MG63 (cell line): ENCODE data around the gene DECR2. TPM values are rescaled to one million over a fixed set of nuclear protein-coding genes. Genes with fewer than 3 reads are reported as not detected.
A peak's percentile ranks its signal among the peaks of the same experiment; 100 is the strongest.

Experiments used
- DNase-seq: peaks from one replicate; pipeline ENCODE4 v3.0.0-alpha.2; 2020
- H3K27me3 ChIP-seq: fragments of 250-450 bp; sonication (Bioruptor Pico); 2 replicates; pipeline ENCODE4 v1.5.1; 2020; ENCODE audit warnings: mild to moderate bottlenecking, moderate library complexity
- H3K36me3 ChIP-seq: fragments of 250-450 bp; sonication (Bioruptor Pico); 2 replicates; pipeline ENCODE4 v1.5.1; 2020; ENCODE audit warnings: mild to moderate bottlenecking, moderate library complexity
- H3K4me3 ChIP-seq: fragments of 250-450 bp; sonication (Bioruptor Pico); 2 replicates; pipeline ENCODE4 v1.5.1; 2020; ENCODE audit warnings: mild to moderate bottlenecking, moderate library complexity
- H3K9me3 ChIP-seq: fragments of 250-450 bp; sonication (Bioruptor Pico); 2 replicates; pipeline ENCODE4 v1.5.1; 2020; ENCODE audit warnings: mild to moderate bottlenecking, moderate library complexity
- total RNA-seq: library from RNA; depleted of rRNA; stranded (reverse); fragments of >200 nt; shearing (Covaris generic); gene quantifications from 2 replicates; pipeline ENCODE4 v1.2.3, GENCODE V29; 2014; ENCODE audit warnings: low replicate concordance; rRNA removed

Gene DECR2
- total RNA-seq, 1 experiment from 2014 or later = 37.1 TPM

DNA sequence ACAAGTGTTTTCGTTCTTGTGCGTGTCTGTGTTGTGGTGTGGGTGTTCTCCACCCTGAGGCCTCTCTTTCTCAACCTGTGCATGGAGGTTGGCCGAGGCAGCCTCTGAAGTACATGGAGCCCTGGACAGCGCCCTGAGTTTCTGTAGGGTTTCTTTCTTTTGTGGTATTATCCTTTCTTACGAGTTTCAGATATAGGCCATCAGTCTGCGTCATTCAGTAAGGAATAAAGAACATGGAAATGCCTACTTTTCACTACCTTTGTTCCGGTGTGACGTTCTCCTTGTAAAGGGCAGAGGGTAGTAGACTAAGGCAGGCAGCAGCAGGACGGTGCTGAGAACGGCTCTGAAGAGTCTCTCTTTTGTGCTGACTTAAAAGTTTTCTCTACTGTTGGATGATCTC, 42.3 kb downstream of the DECR2 start:
- Histone ChIP-seq H3K27me3 (no peaks in the 10 kb centered on the region), H3K4me3 (no peak overlapping the region), H3K36me3 (peaks cover 20% of the 10 kb centered on the region), H3K9me3 (no peaks in the 10 kb centered on the region)
- DNase-seq = no peak

GRCh38 chr16:445566-445965, 43.9 kb downstream of the DECR2 start:
- Histone ChIP-seq H3K27me3 (no peaks in the 10 kb centered on the region), H3K9me3 (no peaks in the 10 kb centered on the region), H3K4me3 (no peak overlapping the region), H3K36me3 (peaks cover 12% of the 10 kb centered on the region)
- no peak for DNase-seq

DNA sequence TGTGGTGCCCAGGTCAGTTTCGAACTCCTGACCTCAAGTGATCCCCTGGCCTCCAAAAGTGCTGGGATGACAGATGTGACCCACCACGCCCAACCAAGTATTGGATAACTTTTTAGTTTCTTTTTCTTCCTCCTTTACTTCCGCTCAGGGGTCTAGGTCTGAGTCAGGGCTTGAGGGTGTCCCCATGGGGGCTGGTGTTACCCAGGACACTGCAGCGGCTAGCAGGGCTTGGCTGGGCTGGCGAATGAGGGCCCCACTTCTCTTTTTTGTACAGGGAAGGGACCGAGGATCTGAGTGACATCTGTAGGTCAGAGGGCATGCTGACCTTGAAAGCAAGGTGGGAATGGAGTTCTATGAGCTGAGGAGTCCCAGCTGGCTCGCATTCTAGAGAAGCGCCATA, 48.7 kb downstream of the DECR2 start:
- Histone ChIP-seq H3K4me3 (no peak overlapping the region), H3K9me3 (no peaks in the 10 kb centered on the region), H3K27me3 (no peaks in the 10 kb centered on the region), H3K36me3 (no peaks in the 10 kb centered on the region)
- no peak for DNase-seq

DNA sequence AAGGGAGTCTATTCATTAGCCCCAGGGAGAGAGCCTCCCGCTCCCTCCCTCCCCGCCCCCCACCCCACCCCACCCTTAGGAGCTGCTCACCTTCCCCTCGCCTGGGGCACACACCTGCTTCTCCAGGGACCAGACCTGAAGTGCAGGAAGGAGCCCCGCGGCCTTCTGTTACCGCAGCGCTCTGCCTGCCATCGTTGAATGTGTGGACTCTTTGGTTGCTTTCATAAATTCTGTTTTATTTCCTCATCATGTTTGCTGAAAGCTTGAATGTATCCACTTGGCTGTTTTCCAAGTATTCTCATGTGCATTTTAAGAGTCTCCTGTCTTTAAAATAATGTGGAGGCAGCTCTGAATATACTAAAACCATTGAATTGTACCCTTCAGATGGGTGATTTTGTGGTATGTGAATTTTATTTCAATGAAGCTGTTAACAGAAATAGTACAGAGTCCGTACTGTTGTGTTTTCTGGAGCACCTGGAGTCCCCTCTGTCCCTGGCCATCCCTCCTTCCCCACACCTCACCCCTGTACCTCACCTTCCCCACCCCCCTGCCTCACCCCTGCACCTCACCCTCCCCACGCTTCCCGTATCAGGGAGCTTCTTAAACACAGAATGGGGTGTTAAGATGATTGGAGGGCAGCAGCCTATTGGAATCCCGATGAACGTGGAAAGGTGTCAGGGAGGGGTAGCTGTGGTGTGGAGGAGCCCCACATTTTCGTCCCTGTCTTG, 49.3 kb downstream of the DECR2 start:
- Histone ChIP-seq H3K27me3 (no peaks in the 10 kb centered on the region), H3K36me3 (no peaks in the 10 kb centered on the region), H3K4me3 (no peak overlapping the region), H3K9me3 (no peaks in the 10 kb centered on the region)
- no peak for DNase-seq

- Histone ChIP-seq H3K9me3 (no peaks in the 10 kb centered on the region), H3K36me3 (no peaks in the 10 kb centered on the region; the same call in 1 of the 2 replicates), H3K27me3 (no peaks in the 10 kb centered on the region), H3K4me3 (no peak overlapping the region)
- no peak for DNase-seq
Measured at GRCh38 chr16:454397-454940, 52.8 kb downstream of the DECR2 start.

DNA sequence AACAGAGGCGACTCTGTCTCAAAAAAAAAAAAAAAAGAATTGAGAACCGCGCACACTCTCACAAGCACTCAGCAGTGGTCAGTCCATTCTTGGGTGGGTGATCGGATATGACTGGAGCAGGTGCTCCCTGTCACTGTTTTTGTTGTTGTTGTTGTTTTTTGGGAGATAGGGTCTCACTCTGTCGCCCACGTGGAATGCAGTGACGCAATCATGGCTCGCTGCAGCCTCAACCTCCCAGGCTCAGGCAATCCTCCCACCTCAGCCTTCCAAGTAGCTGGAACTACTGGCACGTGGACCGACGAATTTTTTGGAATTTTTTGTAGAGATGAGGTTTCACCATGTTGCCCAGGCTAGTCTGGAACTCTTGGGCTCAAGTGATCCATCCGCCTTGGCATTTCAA, 53.8 kb downstream of the DECR2 start:
- Histone ChIP-seq H3K36me3 (peaks cover under 1% of the 10 kb centered on the region; the same call in 1 of the 2 replicates), H3K4me3 (no peak overlapping the region), H3K9me3 (no peaks in the 10 kb centered on the region), H3K27me3 (no peaks in the 10 kb centered on the region)
- no peak for DNase-seq

GRCh38 chr16:456891-457483, 55.3 kb downstream of the DECR2 start:
- no peaks in the 10 kb centered on the region for H3K9me3 ChIP-seq
- no peaks in the 10 kb centered on the region for H3K27me3 ChIP-seq
- peak; percentile 35 for DNase-seq
- peaks cover 10% of the 10 kb centered on the region for H3K36me3 ChIP-seq
- no peak overlapping the region for H3K4me3 ChIP-seq

- peak; percentile 26 for DNase-seq
- Histone ChIP-seq H3K36me3 (peaks cover 11% of the 10 kb centered on the region), H3K27me3 (no peaks in the 10 kb centered on the region), H3K4me3 (no peak overlapping the region), H3K9me3 (no peaks in the 10 kb centered on the region)
Measured at GRCh38 chr16:457732-458400, 56.2 kb downstream of the DECR2 start.

DNA sequence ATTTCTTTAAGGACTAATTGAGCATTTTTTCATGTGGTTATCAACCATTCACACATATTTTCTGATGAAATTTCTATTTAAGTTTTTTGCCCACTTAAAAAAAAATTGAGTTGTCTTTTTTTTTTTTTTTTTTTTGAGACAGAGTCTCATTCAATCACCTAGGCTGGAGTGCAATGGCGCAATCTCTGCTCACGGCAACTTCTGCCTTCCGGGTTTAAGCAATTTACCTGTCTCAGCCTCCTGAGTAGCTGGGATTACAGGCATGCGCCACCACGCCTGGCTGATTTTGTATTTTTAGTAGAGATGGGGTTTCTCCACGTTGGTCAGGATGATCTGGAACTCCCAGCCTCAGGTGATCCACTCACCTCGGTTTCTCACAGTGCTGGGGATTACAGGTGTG, 58.1 kb downstream of the DECR2 start:
- no peak overlapping the region for H3K4me3 ChIP-seq
- H3K9me3 ChIP-seq = no peaks in the 10 kb centered on the region
- no peak for DNase-seq
- peaks cover 17% of the 10 kb centered on the region for H3K36me3 ChIP-seq
- no peaks in the 10 kb centered on the region for H3K27me3 ChIP-seq

DNA sequence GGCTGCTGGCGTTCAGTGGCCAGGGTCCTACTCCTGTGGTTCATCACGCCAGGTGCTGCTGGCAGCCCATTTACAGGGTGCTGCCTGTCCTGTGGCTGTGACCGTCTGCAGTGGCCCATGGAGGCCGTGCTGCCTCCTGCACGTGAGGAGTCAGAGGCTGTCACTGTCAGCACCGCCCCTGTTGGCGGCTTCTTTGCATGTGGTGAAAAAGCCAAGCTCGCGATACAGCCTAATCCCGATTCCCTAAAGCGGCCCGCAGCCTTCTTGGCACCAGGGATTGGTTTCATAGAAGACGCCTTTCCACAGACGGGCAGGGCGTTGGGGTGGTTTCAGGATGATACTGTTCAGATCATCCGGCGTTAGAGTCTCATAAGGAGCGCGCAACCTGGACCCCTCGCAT, 59.1 kb downstream of the DECR2 start:
- Histone ChIP-seq H3K9me3 (no peaks in the 10 kb centered on the region), H3K4me3 (no peak overlapping the region), H3K36me3 (peaks cover 17% of the 10 kb centered on the region), H3K27me3 (no peaks in the 10 kb centered on the region)
- DNase-seq = no peak

Other genes with a start within 250 kb of the DECR2 start
- not detected in 2 replicates for gene HBZ, start 249.2 kb upstream of the DECR2 start, total RNA-seq
- not detected in 2 replicates for gene HBM, start 235.9 kb upstream of the DECR2 start, total RNA-seq
- gene HBA2, start 229.0 kb upstream of the DECR2 start, total RNA-seq = not detected in 2 replicates
- gene HBA1, start 225.2 kb upstream of the DECR2 start, total RNA-seq = not detected in 2 replicates
- gene HBQ1, start 221.4 kb upstream of the DECR2 start, total RNA-seq = not detected in 2 replicates
- 45.1 and 58.4 TPM in 2 replicates for gene LUC7L, start 172.4 kb upstream of the DECR2 start, total RNA-seq
- 65.6 and 106 TPM in 2 replicates for gene FAM234A, start 167.1 kb upstream of the DECR2 start, total RNA-seq
- gene RGS11, start 125.9 kb upstream of the DECR2 start, total RNA-seq = not detected in 2 replicates
- 5.9 TPM in 1 of 2 replicates, not detected in the other for gene ARHGDIG, start 121.3 kb upstream of the DECR2 start, total RNA-seq
- 3.1 TPM in 1 of 2 replicates, not detected in the other for gene PDIA2, start 118.7 kb upstream of the DECR2 start, total RNA-seq
- 46.9 and 48.3 TPM in 2 replicates for gene AXIN1, start 49.2 kb upstream of the DECR2 start, total RNA-seq
- 172 and 192 TPM in 2 replicates for gene MRPL28, start 31.3 kb upstream of the DECR2 start, total RNA-seq
- gene PGAP6, start 19.9 kb upstream of the DECR2 start, total RNA-seq = 34.2 and 35.5 TPM in 2 replicates
- 188 and 350 TPM in 2 replicates for gene NME4, start 4.7 kb upstream of the DECR2 start, total RNA-seq
- 33.1 and 42.8 TPM in 2 replicates for gene RAB11FIP3, start 23.8 kb downstream of the DECR2 start, total RNA-seq
- gene CAPN15, start 125.8 kb downstream of the DECR2 start, total RNA-seq = 42.2 and 55.9 TPM in 2 replicates
- gene PRR35, start 158.5 kb downstream of the DECR2 start, total RNA-seq = not detected in 2 replicates
- gene NHLRC4, start 165.1 kb downstream of the DECR2 start, total RNA-seq = not detected in 2 replicates
- 13.1 and 31.7 TPM in 2 replicates for gene PIGQ, start 168.1 kb downstream of the DECR2 start, total RNA-seq
- 12.4 and 20.8 TPM in 2 replicates for gene RAB40C, start 188.2 kb downstream of the DECR2 start, total RNA-seq
- not detected in 2 replicates for gene WFIKKN1, start 229.1 kb downstream of the DECR2 start, total RNA-seq
- gene METTL26, start 234.4 kb downstream of the DECR2 start, total RNA-seq = 145 and 183 TPM in 2 replicates
- 22.2 and 50.3 TPM in 2 replicates for gene MCRIP2, start 239.9 kb downstream of the DECR2 start, total RNA-seq
- gene WDR90, start 247.5 kb downstream of the DECR2 start, total RNA-seq = 6.0 and 17.3 TPM in 2 replicates